SK-N-MC (cell line): ENCODE measurements around the gene SDR42E1.

Experiments used
- EZH2 ChIP-seq: fragments of 200-600 bp; sonication (generic); IDR thresholded peaks from one replicate; pipeline ENCODE4 v1.6.1; 2017; ENCODE audit warnings: antibody characterized with exemption
- POLR2AphosphoS5 ChIP-seq: IDR thresholded peaks from 2 replicates; pipeline ENCODE4 v1.6.1; 2012; ENCODE audit warnings: mild to moderate bottlenecking, low read depth, low read length, borderline replicate concordance

DNA sequence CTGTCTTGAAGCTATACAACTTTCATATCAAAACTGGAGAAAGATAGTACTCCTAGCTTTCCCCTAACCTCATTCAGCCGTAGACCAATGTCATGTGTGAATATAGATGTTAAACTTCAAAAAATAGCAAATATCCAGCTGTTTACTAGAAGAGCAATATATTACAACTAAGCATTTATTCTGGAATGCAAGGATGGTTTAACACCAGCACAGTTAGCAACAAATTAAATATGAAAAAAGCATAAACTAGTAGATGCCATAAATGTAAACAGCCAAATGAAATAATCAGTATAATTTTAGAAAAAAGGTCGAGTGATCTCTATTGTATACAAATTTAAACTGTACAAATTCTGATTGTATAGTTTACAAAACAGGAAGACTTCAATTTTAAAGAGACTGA, 59.7 kb downstream of the SDR42E1 start:
- no peak for TF ChIP-seq POLR2AphosphoS5
- TF ChIP-seq EZH2 = no peak
